ENCODE results near the gene TMC1. TPM values are rescaled to one million over a fixed set of nuclear protein-coding genes. Genes with fewer than 3 reads are reported as not detected.

Gene TMC1
- total RNA-seq, 1 donor from 2014 or later = not detected

DNA sequence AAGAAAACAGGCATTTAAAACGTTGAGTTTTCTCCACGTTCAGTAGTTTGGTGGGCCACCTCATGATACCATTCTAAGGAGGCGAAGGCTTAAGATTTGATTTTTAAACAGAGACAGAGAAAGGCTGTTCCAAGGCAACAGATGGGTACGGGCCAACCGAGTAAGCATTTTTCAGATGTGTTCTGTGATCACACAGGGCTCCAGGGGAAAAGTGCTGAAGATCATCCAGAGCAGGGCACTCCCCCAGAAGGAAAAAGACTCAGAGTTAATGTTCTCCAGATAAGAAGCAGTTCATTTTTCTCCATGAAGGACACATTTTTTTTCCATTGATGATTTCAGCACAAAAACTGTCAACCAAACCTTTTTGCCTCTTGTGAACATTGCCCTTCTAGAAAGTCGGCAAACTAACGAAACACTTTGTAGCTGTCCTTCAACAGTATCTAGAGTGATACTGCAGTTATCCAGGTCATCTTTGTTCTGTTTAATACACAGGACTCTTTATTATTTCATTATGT, 292.7 kb downstream of the TMC1 start:
- no peak for DNase-seq (ENCODE audit: low spot score)
- TF ChIP-seq, protein P1, sequence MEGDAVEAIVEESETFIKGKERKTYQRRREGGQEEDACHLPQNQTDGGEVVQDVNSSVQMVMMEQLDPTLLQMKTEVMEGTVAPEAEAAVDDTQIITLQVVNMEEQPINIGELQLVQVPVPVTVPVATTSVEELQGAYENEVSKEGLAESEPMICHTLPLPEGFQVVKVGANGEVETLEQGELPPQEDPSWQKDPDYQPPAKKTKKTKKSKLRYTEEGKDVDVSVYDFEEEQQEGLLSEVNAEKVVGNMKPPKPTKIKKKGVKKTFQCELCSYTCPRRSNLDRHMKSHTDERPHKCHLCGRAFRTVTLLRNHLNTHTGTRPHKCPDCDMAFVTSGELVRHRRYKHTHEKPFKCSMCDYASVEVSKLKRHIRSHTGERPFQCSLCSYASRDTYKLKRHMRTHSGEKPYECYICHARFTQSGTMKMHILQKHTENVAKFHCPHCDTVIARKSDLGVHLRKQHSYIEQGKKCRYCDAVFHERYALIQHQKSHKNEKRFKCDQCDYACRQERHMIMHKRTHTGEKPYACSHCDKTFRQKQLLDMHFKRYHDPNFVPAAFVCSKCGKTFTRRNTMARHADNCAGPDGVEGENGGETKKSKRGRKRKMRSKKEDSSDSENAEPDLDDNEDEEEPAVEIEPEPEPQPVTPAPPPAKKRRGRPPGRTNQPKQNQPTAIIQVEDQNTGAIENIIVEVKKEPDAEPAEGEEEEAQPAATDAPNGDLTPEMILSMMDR (IDR thresholded peaks at IDR 0.05) = no peak
- Mint-ChIP-seq H3K4me1 (ENCODE audit: low read depth) (peaks cover 2% of the 10 kb centered on the region), H3K4me3 (ENCODE audit: unreplicated experiment) (no peak overlapping the region), H3K27ac (ENCODE audit: unreplicated experiment) (no peak overlapping the region), H3K27me3 (ENCODE audit: low read depth) (peaks cover 12% of the 10 kb centered on the region), H3K36me3 (ENCODE audit: low read depth) (no peaks in the 10 kb centered on the region), H3K9me3 (ENCODE audit: low read depth) (no peaks in the 10 kb centered on the region)

DNA sequence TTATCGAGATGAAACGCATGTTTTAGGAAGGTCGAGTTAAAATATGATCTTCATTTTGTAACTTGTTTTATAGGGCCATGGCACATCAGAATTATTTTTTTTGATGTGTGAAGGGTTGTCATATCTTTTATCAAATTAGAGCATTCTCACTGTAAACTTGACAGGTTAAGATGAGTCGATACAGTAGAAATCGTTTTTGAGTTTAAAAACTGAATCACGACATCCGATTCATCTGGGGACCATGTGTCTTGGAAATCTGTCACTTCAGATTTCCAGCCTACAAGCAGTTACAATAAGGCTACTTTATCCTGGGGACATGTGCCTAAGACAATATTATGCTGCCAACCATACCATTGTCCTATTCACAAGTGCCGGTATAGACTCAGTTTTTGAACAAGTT, 295.3 kb downstream of the TMC1 start:
- no peak overlapping the region for H3K4me3 Mint-ChIP-seq (ENCODE audit: unreplicated experiment)
- no peak for DNase-seq (ENCODE audit: low spot score)
- peaks cover 2% of the 10 kb centered on the region for H3K4me1 Mint-ChIP-seq (ENCODE audit: low read depth)
- H3K9me3 Mint-ChIP-seq (ENCODE audit: low read depth) = no peaks in the 10 kb centered on the region
- H3K27me3 Mint-ChIP-seq (ENCODE audit: low read depth) = peaks cover 18% of the 10 kb centered on the region
- TF ChIP-seq, protein P1 (IDR thresholded peaks at IDR 0.05) = no peak
- no peaks in the 10 kb centered on the region for H3K36me3 Mint-ChIP-seq (ENCODE audit: low read depth)
- no peak overlapping the region for H3K27ac Mint-ChIP-seq (ENCODE audit: unreplicated experiment)

DNA sequence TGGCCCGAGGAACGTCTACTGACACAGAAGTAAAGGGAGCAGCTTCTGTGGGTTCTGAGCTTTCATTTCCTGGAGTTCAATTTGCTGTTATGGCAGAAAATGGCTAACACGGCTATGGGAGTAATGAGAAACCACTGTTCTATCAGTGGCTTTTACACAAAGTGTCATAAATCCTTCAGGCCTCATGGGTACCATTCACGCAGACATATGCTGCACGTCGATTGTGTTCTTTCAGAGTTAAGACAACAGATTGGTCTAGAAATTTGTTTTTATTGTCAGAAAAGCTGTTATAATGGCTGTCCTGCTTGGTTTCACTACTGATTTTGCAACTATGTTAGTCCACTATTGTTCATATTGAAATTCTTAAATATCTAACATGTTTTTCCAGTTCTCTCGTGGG, 296.0 kb downstream of the TMC1 start:
- DNase-seq (ENCODE audit: low spot score) = no peak
- Mint-ChIP-seq H3K4me1 (ENCODE audit: low read depth) (peaks cover 6% of the 10 kb centered on the region), H3K36me3 (ENCODE audit: low read depth) (no peaks in the 10 kb centered on the region), H3K27ac (ENCODE audit: unreplicated experiment) (no peak overlapping the region), H3K27me3 (ENCODE audit: low read depth) (peaks cover 18% of the 10 kb centered on the region), H3K4me3 (ENCODE audit: unreplicated experiment) (no peak overlapping the region), H3K9me3 (ENCODE audit: low read depth) (no peaks in the 10 kb centered on the region)
- TF ChIP-seq, protein P1 (IDR thresholded peaks at IDR 0.05) = no peak

DNA sequence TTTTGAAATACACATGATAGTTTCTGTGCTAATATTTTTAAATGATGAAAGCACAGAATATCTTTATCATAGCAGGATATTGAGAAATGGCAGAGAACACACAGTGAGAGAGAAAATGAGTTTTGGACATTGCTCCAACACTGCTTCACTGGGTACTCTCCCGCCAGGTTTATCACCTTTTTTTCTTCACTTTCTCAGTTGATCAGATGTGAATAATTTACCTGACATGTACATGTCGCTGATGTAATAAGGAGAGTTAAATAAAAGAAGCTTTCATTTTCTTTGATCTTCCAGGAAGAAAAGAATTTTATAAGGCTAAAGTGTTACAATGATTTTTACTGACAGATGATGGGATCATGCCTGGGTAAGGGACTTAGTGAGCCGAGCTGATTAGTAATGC, 297.0 kb downstream of the TMC1 start:
- Mint-ChIP-seq H3K27ac (ENCODE audit: unreplicated experiment) (no peak overlapping the region), H3K36me3 (ENCODE audit: low read depth) (no peaks in the 10 kb centered on the region), H3K27me3 (ENCODE audit: low read depth) (peaks cover 18% of the 10 kb centered on the region), H3K4me3 (ENCODE audit: unreplicated experiment) (no peak overlapping the region), H3K4me1 (ENCODE audit: low read depth) (peaks cover 7% of the 10 kb centered on the region), H3K9me3 (ENCODE audit: low read depth) (no peaks in the 10 kb centered on the region)
- DNase-seq (ENCODE audit: low spot score) = no peak
- TF ChIP-seq, protein P1 (IDR thresholded peaks at IDR 0.05) = no peak

DNA sequence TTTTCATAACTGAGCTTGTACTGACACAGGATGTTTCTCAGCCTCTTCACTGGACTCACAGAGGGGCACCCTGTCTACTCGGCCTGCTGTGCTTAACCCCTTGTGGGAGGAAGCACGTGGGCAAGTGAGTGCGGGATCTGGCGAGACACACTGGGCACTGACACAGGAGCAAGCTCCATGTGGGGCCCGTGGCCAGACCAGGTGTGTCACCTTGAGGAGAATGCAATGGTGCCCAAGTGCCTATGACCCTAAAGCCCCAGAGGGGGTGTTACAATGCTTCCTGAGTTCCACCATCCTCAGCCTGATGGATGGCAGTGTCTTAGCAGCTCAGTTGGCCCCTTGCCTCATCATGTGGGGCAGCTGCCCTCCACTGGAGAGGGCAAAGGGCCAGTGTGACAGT, 302.6 kb downstream of the TMC1 start:
- Mint-ChIP-seq H3K27ac (ENCODE audit: unreplicated experiment) (no peak overlapping the region), H3K4me1 (ENCODE audit: low read depth) (peaks cover 26% of the 10 kb centered on the region), H3K4me3 (ENCODE audit: unreplicated experiment) (no peak overlapping the region), H3K36me3 (ENCODE audit: low read depth) (no peaks in the 10 kb centered on the region), H3K27me3 (ENCODE audit: low read depth) (peaks cover 9% of the 10 kb centered on the region), H3K9me3 (ENCODE audit: low read depth) (no peaks in the 10 kb centered on the region)
- TF ChIP-seq, protein P1 (IDR thresholded peaks at IDR 0.05) = no peak
- DNase-seq (ENCODE audit: low spot score) = no peak

Measured in chondrocyte (in vitro differentiated cells).